ENCODE data around the gene KIF5C.

KIF5C gene

DNA sequence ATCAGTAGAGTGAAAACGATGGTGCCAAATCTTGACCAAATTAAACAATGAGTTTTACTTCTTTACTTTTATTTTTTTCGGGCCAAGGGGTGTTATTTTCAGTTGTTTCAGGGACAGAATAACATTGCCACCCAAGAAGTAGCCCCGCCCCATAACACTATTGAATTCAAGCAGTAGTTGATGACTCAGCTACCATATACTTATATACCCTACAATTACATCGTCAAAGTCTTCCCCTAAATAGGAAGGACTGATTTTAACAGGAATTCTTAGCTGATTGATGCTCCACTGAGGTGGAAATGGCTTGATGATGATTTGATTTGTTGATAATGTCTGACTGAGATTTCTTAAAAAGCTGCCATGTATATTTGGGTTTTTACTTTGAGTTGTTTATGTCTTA, 188.2 kb downstream of the KIF5C start:
- TF ChIP-seq, protein P1, sequence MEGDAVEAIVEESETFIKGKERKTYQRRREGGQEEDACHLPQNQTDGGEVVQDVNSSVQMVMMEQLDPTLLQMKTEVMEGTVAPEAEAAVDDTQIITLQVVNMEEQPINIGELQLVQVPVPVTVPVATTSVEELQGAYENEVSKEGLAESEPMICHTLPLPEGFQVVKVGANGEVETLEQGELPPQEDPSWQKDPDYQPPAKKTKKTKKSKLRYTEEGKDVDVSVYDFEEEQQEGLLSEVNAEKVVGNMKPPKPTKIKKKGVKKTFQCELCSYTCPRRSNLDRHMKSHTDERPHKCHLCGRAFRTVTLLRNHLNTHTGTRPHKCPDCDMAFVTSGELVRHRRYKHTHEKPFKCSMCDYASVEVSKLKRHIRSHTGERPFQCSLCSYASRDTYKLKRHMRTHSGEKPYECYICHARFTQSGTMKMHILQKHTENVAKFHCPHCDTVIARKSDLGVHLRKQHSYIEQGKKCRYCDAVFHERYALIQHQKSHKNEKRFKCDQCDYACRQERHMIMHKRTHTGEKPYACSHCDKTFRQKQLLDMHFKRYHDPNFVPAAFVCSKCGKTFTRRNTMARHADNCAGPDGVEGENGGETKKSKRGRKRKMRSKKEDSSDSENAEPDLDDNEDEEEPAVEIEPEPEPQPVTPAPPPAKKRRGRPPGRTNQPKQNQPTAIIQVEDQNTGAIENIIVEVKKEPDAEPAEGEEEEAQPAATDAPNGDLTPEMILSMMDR (IDR thresholded peaks at IDR 0.05): no peak

DNA sequence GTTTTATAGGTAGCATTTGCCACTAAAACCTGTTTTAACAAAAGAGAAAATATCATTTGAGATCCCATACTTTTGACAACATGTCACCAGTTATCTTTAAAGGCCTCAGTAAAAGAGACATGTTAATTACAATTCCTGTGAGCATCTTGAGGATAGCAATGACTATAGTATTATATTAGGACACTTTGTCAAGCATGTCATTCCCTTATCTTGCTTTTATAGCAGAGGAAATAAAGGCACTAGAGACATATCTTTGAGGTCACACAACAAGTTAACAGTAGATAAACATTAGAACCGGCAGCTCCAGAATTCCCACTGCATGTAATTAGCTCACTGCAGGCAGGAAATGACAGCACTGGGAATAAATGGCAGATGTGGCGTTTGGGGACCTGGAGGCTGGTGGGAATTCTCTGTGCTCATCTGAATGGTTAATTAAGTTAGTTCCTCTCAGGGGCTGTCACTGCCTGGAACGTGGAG, 189.4 kb downstream of the KIF5C start:
- TF ChIP-seq, protein P1 (IDR thresholded peaks at IDR 0.05): no peak

- TF ChIP-seq, protein P1 (IDR thresholded peaks at IDR 0.05): no peak
Measured at GRCh38 chr2:149064856-149065630, 190.0 kb downstream of the KIF5C start.

- TF ChIP-seq, protein P1 (IDR thresholded peaks at IDR 0.05): no peak
Measured at GRCh38 chr2:149068225-149068995, 193.4 kb downstream of the KIF5C start.

- TF ChIP-seq, protein P1 (IDR thresholded peaks at IDR 0.05): no peak
Measured at GRCh38 chr2:149068996-149069888, 194.2 kb downstream of the KIF5C start.

DNA sequence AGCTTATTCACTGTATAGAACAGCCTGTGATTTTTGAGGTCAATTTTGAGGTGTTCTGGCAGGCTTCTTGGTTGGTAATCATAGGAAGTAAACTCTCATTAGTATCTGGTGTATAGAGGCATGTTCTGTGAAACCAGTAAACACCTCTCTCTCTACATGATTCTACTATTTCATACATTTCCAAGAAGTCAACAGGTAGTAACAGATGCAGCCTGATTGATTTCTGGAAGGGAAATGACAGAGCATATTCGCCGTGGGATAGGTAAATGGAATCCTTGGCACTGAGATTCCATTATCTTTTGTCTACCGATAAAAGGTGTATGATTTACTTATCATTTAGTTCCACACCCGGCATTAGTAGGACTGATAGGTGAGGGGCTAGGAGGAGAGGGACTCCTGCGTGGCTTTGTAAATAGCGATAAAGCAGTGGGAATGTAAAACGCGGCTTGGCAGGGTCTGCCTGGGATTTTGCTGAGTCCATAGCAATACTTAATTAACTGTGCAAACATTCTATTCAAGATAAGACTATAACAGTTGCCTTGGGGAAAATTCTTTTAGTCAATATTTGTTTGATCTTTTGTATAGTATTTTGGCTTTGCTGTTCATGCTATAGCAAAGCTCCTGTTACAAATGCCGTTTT, 195.8 kb downstream of the KIF5C start:
- TF ChIP-seq, protein P1 (IDR thresholded peaks at IDR 0.05): no peak

- TF ChIP-seq, protein P1 (IDR thresholded peaks at IDR 0.05): no peak
Measured at GRCh38 chr2:149075105-149075504, 200.1 kb downstream of the KIF5C start.
